VCaP (cell line): Measurements from ENCODE around the gene CYFIP1.

Source experiments
- H3K27ac ChIP-seq: fragments of 450-650 bp; 2 replicates; pipeline ENCODE4 v1.5.1; 2017
- CTCF ChIP-seq: fragments of 450-650 bp; conservative IDR thresholded peaks from 2 replicates; pipeline ENCODE4 v1.5.1; 2017; ENCODE audit warnings: mild to moderate bottlenecking, moderate library complexity

Gene CYFIP1

GRCh38 chr15:22877607-22878006 lies 102.6 kb downstream of the CYFIP1 start:
- H3K27ac ChIP-seq: no peak overlapping the region
- TF ChIP-seq CTCF: no peak

DNA sequence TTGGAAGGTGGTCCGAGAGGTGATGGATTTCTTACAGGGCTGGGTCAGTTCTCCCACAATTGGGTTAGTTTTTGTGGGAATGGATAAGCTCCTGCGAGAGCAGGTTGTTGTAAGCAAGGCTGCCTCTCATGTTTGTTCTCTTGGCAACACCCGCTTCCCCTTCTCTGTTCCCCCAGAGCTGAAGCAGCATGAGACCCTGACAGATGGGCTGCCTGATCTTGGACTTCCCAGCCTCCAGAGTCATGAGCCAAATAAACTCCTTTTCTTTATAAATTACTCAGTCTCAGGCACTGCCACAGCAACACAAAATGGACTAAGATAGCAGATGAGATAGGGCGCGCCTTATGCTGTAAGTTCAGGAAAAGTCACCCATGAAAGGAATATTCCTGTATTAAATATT lies 103.1 kb downstream of the CYFIP1 start:
- TF ChIP-seq CTCF: no peak
- no peak overlapping the region for H3K27ac ChIP-seq

GRCh38 chr15:22874966-22875365 lies 105.2 kb downstream of the CYFIP1 start:
- no peak overlapping the region for H3K27ac ChIP-seq
- no peak for TF ChIP-seq CTCF

DNA sequence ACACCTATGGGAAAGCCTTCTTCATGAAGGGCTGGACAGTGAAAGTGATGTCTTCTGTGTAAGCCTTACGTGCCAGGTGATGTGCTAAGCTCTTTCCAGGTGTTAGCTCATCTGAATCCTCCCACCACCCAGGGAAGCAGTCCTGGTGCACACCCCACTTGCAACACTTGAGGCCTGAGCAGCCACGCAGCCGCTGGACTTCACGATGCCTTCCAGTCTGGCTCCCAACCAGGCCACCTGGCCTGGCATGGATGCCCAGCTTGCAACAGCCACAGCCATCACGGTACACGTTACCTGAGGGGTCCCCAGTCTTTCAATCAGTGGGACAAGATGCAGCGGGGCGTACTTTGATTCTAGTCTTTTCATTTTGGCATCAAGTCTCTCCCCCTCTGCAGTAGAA lies 105.9 kb downstream of the CYFIP1 start:
- no peak overlapping the region for H3K27ac ChIP-seq
- no peak for TF ChIP-seq CTCF

- H3K27ac ChIP-seq: no peak overlapping the region
- no peak for TF ChIP-seq CTCF
Measured at GRCh38 chr15:22873841-22874240, 106.3 kb downstream of the CYFIP1 start.

GRCh38 chr15:22872936-22873701 lies 107.0 kb downstream of the CYFIP1 start:
- TF ChIP-seq CTCF: no peak
- H3K27ac ChIP-seq: no peak overlapping the region

- TF ChIP-seq CTCF: no peak
Measured at GRCh38 chr15:22871481-22872086, 108.6 kb downstream of the CYFIP1 start.

More at GRCh38 chr15:22871481-22872086, 108.6 kb downstream of the CYFIP1 start:
- no peak overlapping the region for H3K27ac ChIP-seq
